DOHH2 (cell line): ENCODE measurements around the gene PLEKHM3.

Experiments used
- H3F3A ChIP-seq: fragments of 200-600 bp; sonication (generic), shearing (Covaris generic); 2 replicates; pipeline ENCODE4 v1.6.0; 2016; ENCODE audit warnings: antibody characterized with exemption, mild to moderate bottlenecking; ENCODE audit not compliant: control insufficient read depth, insufficient read depth
- H3K27ac ChIP-seq: fragments of 200-600 bp; sonication (generic); 2 replicates; pipeline ENCODE4 v1.5.1; 2014; ENCODE audit warnings: low read depth, mild to moderate bottlenecking, low read length, moderate library complexity
- H3K27me3 ChIP-seq: fragments of 200-600 bp; sonication (generic); 2 replicates; pipeline ENCODE4 v1.6.1; 2014; ENCODE audit warnings: mild to moderate bottlenecking, low read length, mixed read lengths; ENCODE audit not compliant: control insufficient read depth
- H3K36me3 ChIP-seq: fragments of 200-600 bp; sonication (generic); 2 replicates; pipeline ENCODE4 v1.6.1; 2014; ENCODE audit warnings: mild to moderate bottlenecking, low read length, moderate library complexity, mixed read lengths; ENCODE audit not compliant: control insufficient read depth
- H3K4me1 ChIP-seq: fragments of 200-600 bp; sonication (generic); 2 replicates; pipeline ENCODE4 v1.6.1; 2014; ENCODE audit warnings: mild to moderate bottlenecking, low read length, mixed read lengths; ENCODE audit not compliant: control insufficient read depth
- H3K4me2 ChIP-seq: fragments of 200-600 bp; sonication (generic); 2 replicates; pipeline ENCODE4 v1.6.0; 2014; ENCODE audit warnings: mild to moderate bottlenecking, low read length, moderate library complexity
- H3K4me3 ChIP-seq: fragments of 200-600 bp; sonication (generic); 2 replicates; pipeline ENCODE4 v1.5.1; 2014; ENCODE audit warnings: mild to moderate bottlenecking, low read length, mixed read lengths
- H3K79me2 ChIP-seq: fragments of 200-600 bp; sonication (generic); 2 replicates; pipeline ENCODE4 v1.6.1; 2014; ENCODE audit warnings: mild to moderate bottlenecking, low read length, mixed read lengths; ENCODE audit not compliant: control insufficient read depth
- H3K9me2 ChIP-seq: fragments of 200-600 bp; sonication (generic); replicated peaks from 2 replicates; pipeline ENCODE4 v1.6.1; 2014; ENCODE audit warnings: mild to moderate bottlenecking, low read length, mixed read lengths; ENCODE audit not compliant: control insufficient read depth
- H3K9me3 ChIP-seq: fragments of 200-600 bp; sonication (generic); 2 replicates; pipeline ENCODE4 v1.6.1; 2014; ENCODE audit warnings: antibody characterized with exemption, low read length, mixed read lengths; ENCODE audit not compliant: control insufficient read depth, insufficient read depth
- H4K20me1 ChIP-seq: fragments of 200-600 bp; sonication (generic); 2 replicates; pipeline ENCODE4 v1.6.0; 2014; ENCODE audit warnings: low read depth, mild to moderate bottlenecking, antibody characterized with exemption, low read length, moderate library complexity; ENCODE audit not compliant: control insufficient read depth, insufficient read depth
- EZH2phosphoT487 ChIP-seq: fragments of 200-600 bp; sonication (generic); IDR thresholded peaks from 2 replicates; pipeline ENCODE4 v1.6.1; 2017; ENCODE audit warnings: borderline replicate concordance, mild to moderate bottlenecking, antibody characterized with exemption, low read length, moderate library complexity, mixed read lengths
- TF ChIP-seq, protein P1 (sequence below): fragments of 200-600 bp; sonication (generic); IDR thresholded peaks from one replicate; pipeline ENCODE4 v1.5.1; 2014; ENCODE audit warnings: antibody characterized with exemption, mild to moderate bottlenecking, low read depth, low read length; ENCODE audit not compliant: poor library complexity, severe bottlenecking

Gene PLEKHM3

DNA sequence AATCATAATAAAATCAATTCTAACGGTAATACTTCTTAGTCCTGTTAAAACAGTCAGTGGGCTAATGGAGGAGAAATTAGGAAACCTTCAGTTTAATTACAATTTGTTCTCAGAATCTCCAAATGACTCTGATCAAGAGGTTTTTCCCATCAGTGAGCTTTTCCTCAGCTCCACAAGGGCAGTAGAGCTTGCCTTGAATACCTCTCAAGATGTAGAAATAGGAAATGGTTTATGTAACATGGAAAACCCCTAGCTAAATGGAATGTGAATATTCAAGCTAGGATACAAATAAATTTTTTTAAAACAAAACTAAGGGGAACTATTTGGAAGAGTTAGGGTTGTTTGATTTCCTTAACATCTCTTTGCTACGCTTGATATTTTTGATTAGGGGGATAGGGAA is 87.5 kb downstream of the PLEKHM3 start:
- no peaks in the 10 kb centered on the region for H3K9me2 ChIP-seq
- H3K4me3 ChIP-seq = no peak overlapping the region
- H3K4me1 ChIP-seq = no peaks in the 10 kb centered on the region
- H3K9me3 ChIP-seq = no peaks in the 10 kb centered on the region
- TF ChIP-seq, protein P1, sequence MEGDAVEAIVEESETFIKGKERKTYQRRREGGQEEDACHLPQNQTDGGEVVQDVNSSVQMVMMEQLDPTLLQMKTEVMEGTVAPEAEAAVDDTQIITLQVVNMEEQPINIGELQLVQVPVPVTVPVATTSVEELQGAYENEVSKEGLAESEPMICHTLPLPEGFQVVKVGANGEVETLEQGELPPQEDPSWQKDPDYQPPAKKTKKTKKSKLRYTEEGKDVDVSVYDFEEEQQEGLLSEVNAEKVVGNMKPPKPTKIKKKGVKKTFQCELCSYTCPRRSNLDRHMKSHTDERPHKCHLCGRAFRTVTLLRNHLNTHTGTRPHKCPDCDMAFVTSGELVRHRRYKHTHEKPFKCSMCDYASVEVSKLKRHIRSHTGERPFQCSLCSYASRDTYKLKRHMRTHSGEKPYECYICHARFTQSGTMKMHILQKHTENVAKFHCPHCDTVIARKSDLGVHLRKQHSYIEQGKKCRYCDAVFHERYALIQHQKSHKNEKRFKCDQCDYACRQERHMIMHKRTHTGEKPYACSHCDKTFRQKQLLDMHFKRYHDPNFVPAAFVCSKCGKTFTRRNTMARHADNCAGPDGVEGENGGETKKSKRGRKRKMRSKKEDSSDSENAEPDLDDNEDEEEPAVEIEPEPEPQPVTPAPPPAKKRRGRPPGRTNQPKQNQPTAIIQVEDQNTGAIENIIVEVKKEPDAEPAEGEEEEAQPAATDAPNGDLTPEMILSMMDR = no peak
- TF ChIP-seq EZH2phosphoT487 = no peak
- no peak overlapping the region for H3K27ac ChIP-seq
- H3K79me2 ChIP-seq = no peaks in the 10 kb centered on the region
- H3F3A ChIP-seq = no peaks in the 10 kb centered on the region
- H3K4me2 ChIP-seq = no peak overlapping the region
- no peaks in the 10 kb centered on the region for H3K27me3 ChIP-seq
- H4K20me1 ChIP-seq = no peaks in the 10 kb centered on the region
- no peaks in the 10 kb centered on the region for H3K36me3 ChIP-seq

DNA sequence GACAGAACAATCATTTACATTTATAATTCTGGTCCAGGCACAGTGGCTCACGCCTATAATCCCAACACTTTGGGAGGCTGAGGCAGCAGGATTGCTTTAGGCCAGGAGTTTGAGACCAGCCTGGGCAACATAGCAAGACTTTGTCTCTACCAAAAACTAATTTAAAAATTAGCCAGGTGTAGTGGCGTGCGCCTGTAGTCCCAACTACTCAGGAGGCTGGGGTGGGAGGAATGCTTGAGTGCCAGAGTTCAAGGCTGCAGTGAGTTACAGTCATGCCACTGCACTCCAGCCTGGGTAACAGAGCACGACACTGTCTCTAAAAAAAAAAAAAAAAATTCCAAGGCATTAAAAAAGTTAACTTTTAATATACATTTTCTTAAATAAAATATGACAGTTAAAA is 88.1 kb downstream of the PLEKHM3 start:
- no peak overlapping the region for H3K4me2 ChIP-seq
- TF ChIP-seq, protein P1 = no peak
- no peak for TF ChIP-seq EZH2phosphoT487
- no peaks in the 10 kb centered on the region for H3K4me1 ChIP-seq

DNA sequence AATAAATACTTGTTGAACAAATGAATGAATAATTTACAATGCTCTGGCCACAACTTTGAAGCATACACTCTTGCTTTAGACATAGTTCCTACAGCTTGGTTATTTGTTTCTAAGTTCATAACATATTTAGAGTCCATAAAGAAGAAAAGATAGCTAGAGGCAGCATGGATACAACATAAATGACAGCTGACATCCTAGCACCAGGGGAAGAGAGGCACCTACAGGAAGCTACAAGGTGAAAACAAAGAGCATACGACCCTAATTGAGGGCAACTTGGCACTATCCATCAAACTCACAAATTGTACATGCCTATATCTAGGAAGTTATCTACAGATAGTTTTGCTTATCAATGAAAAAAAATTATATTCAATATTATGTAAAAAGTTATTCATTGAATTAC is 88.9 kb downstream of the PLEKHM3 start:
- H3K36me3 ChIP-seq = no peaks in the 10 kb centered on the region
- H3K9me2 ChIP-seq = no peaks in the 10 kb centered on the region
- H3K79me2 ChIP-seq = no peaks in the 10 kb centered on the region
- no peak overlapping the region for H3K4me2 ChIP-seq
- H3K4me3 ChIP-seq = no peak overlapping the region
- no peaks in the 10 kb centered on the region for H4K20me1 ChIP-seq
- H3K9me3 ChIP-seq = no peaks in the 10 kb centered on the region
- no peak for TF ChIP-seq EZH2phosphoT487
- TF ChIP-seq, protein P1 = no peak
- no peaks in the 10 kb centered on the region for H3K4me1 ChIP-seq
- no peaks in the 10 kb centered on the region for H3K27me3 ChIP-seq
- H3F3A ChIP-seq = no peaks in the 10 kb centered on the region
- H3K27ac ChIP-seq = no peak overlapping the region

More for the DNA sequence above, 88.1 kb downstream of the PLEKHM3 start:
- Histone ChIP-seq H3K9me2 (no peaks in the 10 kb centered on the region), H3K9me3 (no peaks in the 10 kb centered on the region), H4K20me1 (no peaks in the 10 kb centered on the region), H3K4me3 (no peak overlapping the region), H3F3A (no peaks in the 10 kb centered on the region), H3K36me3 (no peaks in the 10 kb centered on the region), H3K27me3 (no peaks in the 10 kb centered on the region), H3K79me2 (no peaks in the 10 kb centered on the region), H3K27ac (no peak overlapping the region)

DNA sequence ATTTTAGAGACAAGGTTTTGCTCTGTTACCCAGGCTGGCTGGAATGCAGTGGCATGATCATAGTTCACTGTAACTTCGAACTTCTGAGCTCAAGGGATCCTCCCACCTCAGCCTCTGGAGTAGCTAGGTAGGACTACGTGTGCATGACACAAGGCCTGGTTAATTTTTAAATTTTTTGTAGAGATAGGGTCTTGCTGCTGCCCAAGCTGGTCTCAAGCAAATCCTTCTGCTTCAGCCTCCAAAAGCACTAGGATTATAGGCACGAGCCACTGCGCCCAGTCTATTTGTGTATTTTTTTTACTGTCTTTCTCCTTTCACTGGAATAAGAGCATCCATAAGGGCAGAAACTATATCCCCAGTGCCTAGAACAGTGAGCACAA is 89.3 kb downstream of the PLEKHM3 start:
- no peaks in the 10 kb centered on the region for H3K27me3 ChIP-seq
- no peaks in the 10 kb centered on the region for H3K4me1 ChIP-seq
- no peaks in the 10 kb centered on the region for H3K36me3 ChIP-seq
- H3K4me3 ChIP-seq = no peak overlapping the region
- no peaks in the 10 kb centered on the region for H3K79me2 ChIP-seq
- no peaks in the 10 kb centered on the region for H3K9me3 ChIP-seq
- H3F3A ChIP-seq = no peaks in the 10 kb centered on the region
- no peaks in the 10 kb centered on the region for H3K9me2 ChIP-seq
- no peaks in the 10 kb centered on the region for H4K20me1 ChIP-seq
- H3K4me2 ChIP-seq = no peak overlapping the region
- TF ChIP-seq, protein P1 = no peak
- TF ChIP-seq EZH2phosphoT487 = no peak
- H3K27ac ChIP-seq = no peak overlapping the region
